Measurements from ENCODE around the gene PPARGC1A.

DNA sequence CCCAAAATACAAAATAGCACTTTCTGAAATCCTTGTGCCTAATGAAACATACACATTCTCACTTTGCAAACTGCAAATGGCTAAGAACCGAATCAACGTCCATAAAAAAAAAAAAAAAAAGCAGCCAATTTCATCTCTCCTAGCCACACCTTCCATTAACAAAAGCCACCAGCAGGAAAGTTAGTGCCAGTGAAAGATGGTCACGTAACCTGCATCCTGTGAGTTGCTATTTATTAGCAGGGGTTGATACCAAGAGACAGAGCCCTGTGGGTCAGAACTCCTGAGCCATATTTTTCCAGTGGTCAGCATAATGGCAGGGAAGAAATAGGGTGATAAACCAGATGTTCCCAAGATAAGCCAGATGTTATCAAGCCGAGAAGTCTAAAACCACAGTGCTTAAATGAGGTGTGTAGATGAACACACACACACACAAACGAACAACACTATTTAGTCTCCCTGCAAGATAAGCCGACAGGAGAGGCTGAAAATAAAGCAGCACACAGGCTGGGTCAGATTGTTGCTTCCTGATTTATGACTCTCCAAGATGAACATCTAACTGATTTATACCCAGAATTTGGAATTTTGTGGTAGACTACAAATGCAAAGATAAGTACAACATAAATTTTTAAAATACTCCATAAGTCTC lies 11.5 kb downstream of the PPARGC1A start:
- TF ChIP-seq, protein P1, sequence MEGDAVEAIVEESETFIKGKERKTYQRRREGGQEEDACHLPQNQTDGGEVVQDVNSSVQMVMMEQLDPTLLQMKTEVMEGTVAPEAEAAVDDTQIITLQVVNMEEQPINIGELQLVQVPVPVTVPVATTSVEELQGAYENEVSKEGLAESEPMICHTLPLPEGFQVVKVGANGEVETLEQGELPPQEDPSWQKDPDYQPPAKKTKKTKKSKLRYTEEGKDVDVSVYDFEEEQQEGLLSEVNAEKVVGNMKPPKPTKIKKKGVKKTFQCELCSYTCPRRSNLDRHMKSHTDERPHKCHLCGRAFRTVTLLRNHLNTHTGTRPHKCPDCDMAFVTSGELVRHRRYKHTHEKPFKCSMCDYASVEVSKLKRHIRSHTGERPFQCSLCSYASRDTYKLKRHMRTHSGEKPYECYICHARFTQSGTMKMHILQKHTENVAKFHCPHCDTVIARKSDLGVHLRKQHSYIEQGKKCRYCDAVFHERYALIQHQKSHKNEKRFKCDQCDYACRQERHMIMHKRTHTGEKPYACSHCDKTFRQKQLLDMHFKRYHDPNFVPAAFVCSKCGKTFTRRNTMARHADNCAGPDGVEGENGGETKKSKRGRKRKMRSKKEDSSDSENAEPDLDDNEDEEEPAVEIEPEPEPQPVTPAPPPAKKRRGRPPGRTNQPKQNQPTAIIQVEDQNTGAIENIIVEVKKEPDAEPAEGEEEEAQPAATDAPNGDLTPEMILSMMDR (conservative IDR thresholded peaks at IDR 0.05; ENCODE audit: low read depth in 2 of 2): no peak
- no peak for TF ChIP-seq POLR2AphosphoS5 (IDR thresholded peaks at IDR 0.05; ENCODE audit: low read depth)
- no peak for TF ChIP-seq EZH2phosphoT487 (IDR thresholded peaks at IDR 0.05; ENCODE audit: unreplicated experiment)
- no peak for TF ChIP-seq JUNB (IDR thresholded peaks at IDR 0.05; ENCODE audit: unreplicated experiment)
- no peak for TF ChIP-seq EZH2 (IDR thresholded peaks at IDR 0.05; ENCODE audit: low read depth, unreplicated experiment)
- TF ChIP-seq, protein P2, sequence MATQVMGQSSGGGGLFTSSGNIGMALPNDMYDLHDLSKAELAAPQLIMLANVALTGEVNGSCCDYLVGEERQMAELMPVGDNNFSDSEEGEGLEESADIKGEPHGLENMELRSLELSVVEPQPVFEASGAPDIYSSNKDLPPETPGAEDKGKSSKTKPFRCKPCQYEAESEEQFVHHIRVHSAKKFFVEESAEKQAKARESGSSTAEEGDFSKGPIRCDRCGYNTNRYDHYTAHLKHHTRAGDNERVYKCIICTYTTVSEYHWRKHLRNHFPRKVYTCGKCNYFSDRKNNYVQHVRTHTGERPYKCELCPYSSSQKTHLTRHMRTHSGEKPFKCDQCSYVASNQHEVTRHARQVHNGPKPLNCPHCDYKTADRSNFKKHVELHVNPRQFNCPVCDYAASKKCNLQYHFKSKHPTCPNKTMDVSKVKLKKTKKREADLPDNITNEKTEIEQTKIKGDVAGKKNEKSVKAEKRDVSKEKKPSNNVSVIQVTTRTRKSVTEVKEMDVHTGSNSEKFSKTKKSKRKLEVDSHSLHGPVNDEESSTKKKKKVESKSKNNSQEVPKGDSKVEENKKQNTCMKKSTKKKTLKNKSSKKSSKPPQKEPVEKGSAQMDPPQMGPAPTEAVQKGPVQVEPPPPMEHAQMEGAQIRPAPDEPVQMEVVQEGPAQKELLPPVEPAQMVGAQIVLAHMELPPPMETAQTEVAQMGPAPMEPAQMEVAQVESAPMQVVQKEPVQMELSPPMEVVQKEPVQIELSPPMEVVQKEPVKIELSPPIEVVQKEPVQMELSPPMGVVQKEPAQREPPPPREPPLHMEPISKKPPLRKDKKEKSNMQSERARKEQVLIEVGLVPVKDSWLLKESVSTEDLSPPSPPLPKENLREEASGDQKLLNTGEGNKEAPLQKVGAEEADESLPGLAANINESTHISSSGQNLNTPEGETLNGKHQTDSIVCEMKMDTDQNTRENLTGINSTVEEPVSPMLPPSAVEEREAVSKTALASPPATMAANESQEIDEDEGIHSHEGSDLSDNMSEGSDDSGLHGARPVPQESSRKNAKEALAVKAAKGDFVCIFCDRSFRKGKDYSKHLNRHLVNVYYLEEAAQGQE (IDR thresholded peaks at IDR 0.05; ENCODE audit: unreplicated experiment): no peak
- TF ChIP-seq CREB1 (CRISPR knock-in tag; IDR thresholded peaks at IDR 0.05; ENCODE audit: low read depth): no peak
- TF ChIP-seq, protein P3, sequence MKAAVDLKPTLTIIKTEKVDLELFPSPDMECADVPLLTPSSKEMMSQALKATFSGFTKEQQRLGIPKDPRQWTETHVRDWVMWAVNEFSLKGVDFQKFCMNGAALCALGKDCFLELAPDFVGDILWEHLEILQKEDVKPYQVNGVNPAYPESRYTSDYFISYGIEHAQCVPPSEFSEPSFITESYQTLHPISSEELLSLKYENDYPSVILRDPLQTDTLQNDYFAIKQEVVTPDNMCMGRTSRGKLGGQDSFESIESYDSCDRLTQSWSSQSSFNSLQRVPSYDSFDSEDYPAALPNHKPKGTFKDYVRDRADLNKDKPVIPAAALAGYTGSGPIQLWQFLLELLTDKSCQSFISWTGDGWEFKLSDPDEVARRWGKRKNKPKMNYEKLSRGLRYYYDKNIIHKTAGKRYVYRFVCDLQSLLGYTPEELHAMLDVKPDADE (IDR thresholded peaks at IDR 0.05): no peak
- no peak for TF ChIP-seq STAT1 (IDR thresholded peaks at IDR 0.05; ENCODE audit: unreplicated experiment)
- TF ChIP-seq ZNF331 (CRISPR knock-in tag; IDR thresholded peaks at IDR 0.05; ENCODE audit: low read depth): no peak
- no peak for TF ChIP-seq ZNF114 (CRISPR knock-in tag; IDR thresholded peaks at IDR 0.05)
- no peak for TF ChIP-seq NANOG (IDR thresholded peaks at IDR 0.05; ENCODE audit: borderline replicate concordance)
